Measurements from ENCODE around the gene PRR29. TPM values are rescaled to one million over a fixed set of nuclear protein-coding genes. Genes with fewer than 3 reads are reported as not detected.
"Not testable (repeated sequence)": the region's sequence is repeated elsewhere in the genome, so short reads cannot be mapped to it uniquely, and the experiment has no call there.

PRR29 gene
- total RNA-seq, 4 donors from 2014 or later = 0.13 TPM; not detected in 3

GRCh38 chr17:64004903-64005733, 7.0 kb downstream of the PRR29 start:
- peak overlapping the region; percentile 28 to 50 (median 38) for H3K4me3 ChIP-seq
- in situ Hi-C loops (cut with MboI; ENCODE audit: low sequenced_read_pairs in 4 of 4) (no loop called here), intact Hi-C loops (cut with DNase I; ENCODE audit: low total_unique reads) (no loop called here)
- H3K36me3 ChIP-seq = no peaks in the 10 kb centered on the region
- ATAC-seq (no peak), DNase-seq (no peak)
- no peaks in the 10 kb centered on the region for H3K9me3 ChIP-seq
- H3K27ac ChIP-seq = peak overlapping the region; percentile 57 to 80 (median 75)
- peaks cover 9 to 28% of the 10 kb centered on the region in 2 donors for H3K4me1 ChIP-seq
- TF ChIP-seq CTCF (IDR thresholded peaks at IDR 0.05 in 4 of 5, conservative IDR thresholded peaks at IDR 0.05 in 1 of 5) (no peak), POLR2A (IDR thresholded peaks at IDR 0.05) (no peak)
- H3K27me3 ChIP-seq = peaks cover 0 to 8% (median 4%) of the 10 kb centered on the region in 3 donors

- no peaks in the 10 kb centered on the region for H3K36me3 ChIP-seq
- intact Hi-C loops (cut with DNase I; ENCODE audit: low total_unique reads) = no loop called here
- H3K9me3 ChIP-seq = no peaks in the 10 kb centered on the region
- peak overlapping the region; percentile 28 to 50 (median 38) for H3K4me3 ChIP-seq
- H3K4me1 ChIP-seq = peaks cover 9 to 28% of the 10 kb centered on the region in 2 donors
- DNase-seq (no peak), ATAC-seq (no peak)
- H3K27ac ChIP-seq = peak overlapping the region; percentile 57 to 80 (median 75)
- H3K27me3 ChIP-seq = peaks cover 0 to 6% (median 4%) of the 10 kb centered on the region in 3 donors
- no peak for TF ChIP-seq CTCF (IDR thresholded peaks at IDR 0.05 in 4 of 5, conservative IDR thresholded peaks at IDR 0.05 in 1 of 5)
- no peak for TF ChIP-seq POLR2A (IDR thresholded peaks at IDR 0.05)
- in situ Hi-C loops (cut with MboI; ENCODE audit: low sequenced_read_pairs in 4 of 4) = no loop called here
These were observed 7.6 kb downstream of the PRR29 start for GRCh38 chr17:64005734-64006167.

- in situ Hi-C loops (cut with MboI; ENCODE audit: low sequenced_read_pairs in 4 of 4) (no loop called here), intact Hi-C loops (cut with DNase I; ENCODE audit: low total_unique reads) (no loop called here)
- DNase-seq = peak in 1 of 2 donors; percentile 41
- Histone ChIP-seq H3K4me1 (peaks cover 9 to 28% of the 10 kb centered on the region in 2 donors), H3K27me3 (peaks cover 0 to 4% (median 0%) of the 10 kb centered on the region in 3 donors), H3K27ac (peak overlapping the region; percentile 57 to 80 (median 75)), H3K9me3 (no peaks in the 10 kb centered on the region), H3K4me3 (peak overlapping the region; percentile 17 to 50 (median 36)), H3K36me3 (no peaks in the 10 kb centered on the region)
- ATAC-seq = peak; percentile 42 to 67
- no peak for TF ChIP-seq CTCF (IDR thresholded peaks at IDR 0.05 in 4 of 5, conservative IDR thresholded peaks at IDR 0.05 in 1 of 5)
- TF ChIP-seq POLR2A (IDR thresholded peaks at IDR 0.05) = peak; percentile 50 to 71
These were observed 8.4 kb downstream of the PRR29 start for GRCh38 chr17:64006361-64007088.

GRCh38 chr17:64007089-64007837, 9.1 kb downstream of the PRR29 start:
- H3K36me3 ChIP-seq; H3K9me3 ChIP-seq; DNase-seq; H3K27me3 ChIP-seq; ATAC-seq; in situ Hi-C loops (cut with MboI; ENCODE audit: low sequenced_read_pairs in 4 of 4); H3K4me3 ChIP-seq; intact Hi-C loops (cut with DNase I; ENCODE audit: low total_unique reads): not testable (repeated sequence)
- H3K27ac ChIP-seq = peak overlapping the region; percentile 20 to 67 (median 62)
- peaks cover 9 to 28% of the 10 kb centered on the region in 2 donors for H3K4me1 ChIP-seq
